Glutamatergic neuron (in vitro differentiated cells): Measurements from ENCODE around the gene SASH3. TPM values are rescaled to one million over a fixed set of nuclear protein-coding genes. Genes with fewer than 3 reads are reported as not detected.

Experiments used
- DNase-seq: peaks from one replicate; pipeline ENCODE4 v3.0.0; 2022
- H3K27ac Mint-ChIP-seq: one replicate; pipeline ENCODE4 v1.8.0; 2020; ENCODE audit warnings: mild to moderate bottlenecking, mixed read lengths, inconsistent platforms; ENCODE audit not compliant: unreplicated experiment
- H3K27me3 Mint-ChIP-seq: one replicate; pipeline ENCODE4 v1.8.0; 2020; ENCODE audit warnings: mild to moderate bottlenecking, moderate library complexity, mixed read lengths, inconsistent platforms; ENCODE audit not compliant: unreplicated experiment
- H3K36me3 Mint-ChIP-seq: one replicate; pipeline ENCODE4 v1.8.0; 2020; ENCODE audit warnings: mild to moderate bottlenecking, mixed read lengths, inconsistent platforms; ENCODE audit not compliant: unreplicated experiment
- H3K4me1 Mint-ChIP-seq: one replicate; pipeline ENCODE4 v1.8.0; 2020; ENCODE audit warnings: mild to moderate bottlenecking, low read depth, mixed read lengths, inconsistent platforms; ENCODE audit not compliant: unreplicated experiment
- H3K4me3 Mint-ChIP-seq: one replicate; pipeline ENCODE4 v1.8.0; 2020; ENCODE audit warnings: mild to moderate bottlenecking, mixed read lengths, inconsistent platforms; ENCODE audit not compliant: unreplicated experiment
- H3K9me3 Mint-ChIP-seq: one replicate; pipeline ENCODE4 v1.8.0; 2020; ENCODE audit warnings: mild to moderate bottlenecking, moderate library complexity, mixed read lengths, inconsistent platforms; ENCODE audit not compliant: unreplicated experiment
- CTCF ChIP-seq: fragments of 200-600 bp; sonication (generic); IDR thresholded peaks from one replicate; pipeline ENCODE4 v1.5.0; 2021; ENCODE audit not compliant: partially characterized antibody, unreplicated experiment
- total RNA-seq: library from RNA; stranded (reverse); fragmentation: NEBNext Ultra II Directional; extraction: Animal tissue kit (Norgen Biotek cat#: 25700); gene quantifications from one replicate; pipeline ENCODE4 v1.2.1, GENCODE V29; 2021; ENCODE audit not compliant: unreplicated experiment

Gene SASH3
- total RNA-seq, 1 donor from 2014 or later, result not detected

DNA sequence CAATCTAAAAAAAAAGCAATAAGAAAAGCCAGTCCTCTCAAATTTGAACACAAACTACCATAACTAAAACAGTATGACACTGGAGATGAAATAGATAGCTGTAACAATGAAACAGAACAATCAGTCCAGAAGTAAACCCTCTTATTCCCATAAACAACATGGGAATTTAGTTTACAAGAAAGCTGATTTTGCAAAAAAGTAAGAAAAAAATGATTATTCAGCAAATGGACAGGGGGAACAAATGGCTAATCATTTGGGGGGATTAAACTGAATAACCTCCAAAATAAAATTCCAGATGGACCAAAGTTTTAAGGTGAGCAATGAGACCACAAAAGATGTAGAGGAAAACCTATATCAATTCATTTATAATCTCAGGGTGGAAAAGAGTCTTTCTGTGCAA, 16.1 kb upstream of the SASH3 start:
- H3K4me3 Mint-ChIP-seq, result no peak overlapping the region
- no peaks in the 10 kb centered on the region for H3K9me3 Mint-ChIP-seq
- no peaks in the 10 kb centered on the region for H3K4me1 Mint-ChIP-seq
- no peaks in the 10 kb centered on the region for H3K36me3 Mint-ChIP-seq
- TF ChIP-seq CTCF, result no peak
- H3K27ac Mint-ChIP-seq, result no peak overlapping the region
- DNase-seq, result no peak
- H3K27me3 Mint-ChIP-seq, result peaks cover 3% of the 10 kb centered on the region

- Mint-ChIP-seq H3K36me3 (no peaks in the 10 kb centered on the region), H3K27me3 (peaks cover 3% of the 10 kb centered on the region), H3K9me3 (no peaks in the 10 kb centered on the region), H3K27ac (no peak overlapping the region), H3K4me3 (no peak overlapping the region), H3K4me1 (no peaks in the 10 kb centered on the region)
- TF ChIP-seq CTCF, result no peak
- DNase-seq, result no peak
These were observed 11.6 kb upstream of the SASH3 start for GRCh38 chrX:129768186-129768585.

GRCh38 chrX:129768586-129769466, 10.9 kb upstream of the SASH3 start:
- no peak for TF ChIP-seq CTCF
- Mint-ChIP-seq H3K27ac (no peak overlapping the region), H3K4me1 (no peaks in the 10 kb centered on the region)

GRCh38 chrX:129769467-129770154, 10.1 kb upstream of the SASH3 start:
- no peaks in the 10 kb centered on the region for H3K9me3 Mint-ChIP-seq
- no peak for DNase-seq
- no peaks in the 10 kb centered on the region for H3K36me3 Mint-ChIP-seq
- H3K27ac Mint-ChIP-seq, result no peak overlapping the region
- no peak for TF ChIP-seq CTCF
- H3K27me3 Mint-ChIP-seq, result peaks cover 2% of the 10 kb centered on the region
- no peak overlapping the region for H3K4me3 Mint-ChIP-seq
- no peaks in the 10 kb centered on the region for H3K4me1 Mint-ChIP-seq

More at GRCh38 chrX:129768586-129769466, 10.9 kb upstream of the SASH3 start:
- Mint-ChIP-seq H3K4me3 (no peak overlapping the region), H3K36me3 (no peaks in the 10 kb centered on the region), H3K27me3 (peaks cover 2% of the 10 kb centered on the region), H3K9me3 (no peaks in the 10 kb centered on the region)
- no peak for DNase-seq
